Measurements from ENCODE around the gene GP1BB. TPM values are rescaled to one million over a fixed set of nuclear protein-coding genes. Genes with fewer than 3 reads are reported as not detected.

Gene GP1BB
- total RNA-seq, 1 donor from 2014 or later = 34.1 TPM

GRCh38 chr22:19708321-19709011, 14.9 kb upstream of the GP1BB start:
- Mint-ChIP-seq H3K27me3 (ENCODE audit: unreplicated experiment) (no peaks in the 10 kb centered on the region), H3K4me3 (ENCODE audit: unreplicated experiment) (no peak overlapping the region), H3K9me3 (ENCODE audit: unreplicated experiment) (no peaks in the 10 kb centered on the region), H3K27ac (ENCODE audit: unreplicated experiment) (no peak overlapping the region), H3K4me1 (ENCODE audit: unreplicated experiment) (peaks cover 15% of the 10 kb centered on the region), H3K36me3 (ENCODE audit: unreplicated experiment) (no peaks in the 10 kb centered on the region)
- no peak for DNase-seq (ENCODE audit: extremely low spot score, unreplicated experiment)
- TF ChIP-seq CTCF (IDR thresholded peaks at IDR 0.05) = no peak

- no peak for TF ChIP-seq CTCF (IDR thresholded peaks at IDR 0.05)
- Mint-ChIP-seq H3K4me1 (ENCODE audit: unreplicated experiment) (peaks cover 18% of the 10 kb centered on the region), H3K27ac (ENCODE audit: unreplicated experiment) (no peak overlapping the region), H3K27me3 (ENCODE audit: unreplicated experiment) (no peaks in the 10 kb centered on the region), H3K9me3 (ENCODE audit: unreplicated experiment) (no peaks in the 10 kb centered on the region), H3K4me3 (ENCODE audit: unreplicated experiment) (no peak overlapping the region), H3K36me3 (ENCODE audit: unreplicated experiment) (no peaks in the 10 kb centered on the region)
- no peak for DNase-seq (ENCODE audit: extremely low spot score, unreplicated experiment)
These were observed 14.1 kb upstream of the GP1BB start for GRCh38 chr22:19709063-19709769.

- H3K27me3 Mint-ChIP-seq (ENCODE audit: unreplicated experiment) = no peaks in the 10 kb centered on the region
- H3K36me3 Mint-ChIP-seq (ENCODE audit: unreplicated experiment) = no peaks in the 10 kb centered on the region
- no peak for DNase-seq (ENCODE audit: extremely low spot score, unreplicated experiment)
- peaks cover 20% of the 10 kb centered on the region for H3K4me1 Mint-ChIP-seq (ENCODE audit: unreplicated experiment)
- no peak overlapping the region for H3K27ac Mint-ChIP-seq (ENCODE audit: unreplicated experiment)
- TF ChIP-seq CTCF (IDR thresholded peaks at IDR 0.05) = no peak
- no peaks in the 10 kb centered on the region for H3K9me3 Mint-ChIP-seq (ENCODE audit: unreplicated experiment)
- no peak overlapping the region for H3K4me3 Mint-ChIP-seq (ENCODE audit: unreplicated experiment)
These were observed 13.1 kb upstream of the GP1BB start for GRCh38 chr22:19710020-19710768.

- Mint-ChIP-seq H3K4me3 (ENCODE audit: unreplicated experiment) (no peak overlapping the region), H3K27me3 (ENCODE audit: unreplicated experiment) (no peaks in the 10 kb centered on the region), H3K27ac (ENCODE audit: unreplicated experiment) (no peak overlapping the region), H3K36me3 (ENCODE audit: unreplicated experiment) (no peaks in the 10 kb centered on the region), H3K4me1 (ENCODE audit: unreplicated experiment) (peaks cover 24% of the 10 kb centered on the region), H3K9me3 (ENCODE audit: unreplicated experiment) (no peaks in the 10 kb centered on the region)
- no peak for TF ChIP-seq CTCF (IDR thresholded peaks at IDR 0.05)
- DNase-seq (ENCODE audit: extremely low spot score, unreplicated experiment) = no peak
These were observed 12.6 kb upstream of the GP1BB start for GRCh38 chr22:19710769-19711106.

- peaks cover 45% of the 10 kb centered on the region for H3K4me1 Mint-ChIP-seq (ENCODE audit: unreplicated experiment)
- H3K4me3 Mint-ChIP-seq (ENCODE audit: unreplicated experiment) = peak overlapping the region; percentile 74
- no peak for TF ChIP-seq CTCF (IDR thresholded peaks at IDR 0.05)
- H3K27me3 Mint-ChIP-seq (ENCODE audit: unreplicated experiment) = no peaks in the 10 kb centered on the region
- no peak overlapping the region for H3K27ac Mint-ChIP-seq (ENCODE audit: unreplicated experiment)
- H3K36me3 Mint-ChIP-seq (ENCODE audit: unreplicated experiment) = no peaks in the 10 kb centered on the region
- no peaks in the 10 kb centered on the region for H3K9me3 Mint-ChIP-seq (ENCODE audit: unreplicated experiment)
- DNase-seq (ENCODE audit: extremely low spot score, unreplicated experiment) = no peak
These were observed 10.1 kb upstream of the GP1BB start for GRCh38 chr22:19713245-19713644.
